ENCODE data around the gene SMIM31. TPM values are rescaled to one million over a fixed set of nuclear protein-coding genes. Genes with fewer than 3 reads are reported as not detected.

SMIM31 gene
- total RNA-seq, 2 donors from 2014 or later = not detected

DNA sequence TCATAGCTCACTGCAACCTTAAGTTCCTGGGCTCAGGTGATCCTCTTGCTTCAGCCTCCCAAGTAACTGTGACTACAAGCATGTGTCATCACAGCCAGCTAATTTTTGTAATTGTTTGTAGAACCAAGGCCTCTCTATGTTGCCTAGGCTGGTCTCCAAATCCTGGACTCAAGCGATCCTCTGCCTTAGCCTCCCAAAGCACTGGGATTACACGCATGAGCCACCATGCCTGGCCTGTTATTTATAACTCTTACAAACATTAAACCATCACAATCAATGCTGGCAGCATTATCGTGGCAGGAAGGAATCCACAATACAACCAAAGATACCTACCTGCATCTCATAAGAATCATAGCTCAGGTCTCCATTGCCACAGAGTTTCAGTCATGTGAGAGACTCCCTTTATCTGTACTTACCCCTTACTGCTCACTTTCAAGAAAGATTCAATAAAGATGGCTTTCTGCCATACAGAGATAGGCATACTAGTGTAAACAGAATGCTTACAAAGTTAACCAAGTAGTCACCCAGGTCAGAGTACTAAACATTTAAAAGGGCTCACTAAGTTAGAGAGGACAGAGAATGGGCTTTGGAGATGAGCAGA lies 48.5 kb downstream of the SMIM31 start:
- H3K36me3 Mint-ChIP-seq (ENCODE audit: insufficient read depth in 2 of 2) = no peaks in the 10 kb centered on the region
- ATAC-seq (replicated peaks in 1 of 2) (no peak), DNase-seq (no peak)
- no peak overlapping the region for H3K27ac Mint-ChIP-seq
- no peak overlapping the region for H3K4me3 Mint-ChIP-seq
- no peaks in the 10 kb centered on the region for H3K4me1 Mint-ChIP-seq (ENCODE audit: low read depth)
- H3K27me3 Mint-ChIP-seq (ENCODE audit: low read depth) = no peaks in the 10 kb centered on the region
- no peaks in the 10 kb centered on the region for H3K9me3 Mint-ChIP-seq

DNA sequence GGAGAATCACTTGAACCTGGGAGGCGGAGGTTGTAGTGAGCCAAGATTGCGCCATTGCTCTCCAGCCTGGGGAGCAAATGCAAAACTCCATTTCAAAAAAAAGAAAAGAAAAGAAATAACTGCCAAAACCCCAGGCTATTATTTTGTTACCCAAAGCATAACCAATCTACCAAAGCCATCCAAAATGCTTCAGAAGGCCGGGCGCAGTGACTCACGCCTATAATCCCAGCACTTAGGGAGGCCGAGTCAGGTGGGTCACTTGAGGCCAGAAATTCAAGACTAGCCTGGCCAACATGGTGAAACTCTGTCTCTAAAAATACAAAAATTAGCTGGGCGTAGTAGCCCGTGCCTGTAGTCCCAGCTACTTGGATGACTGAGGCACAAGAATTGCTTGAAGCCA lies 49.8 kb downstream of the SMIM31 start:
- Mint-ChIP-seq H3K4me3 (no peak overlapping the region), H3K27me3 (ENCODE audit: low read depth) (no peaks in the 10 kb centered on the region), H3K36me3 (ENCODE audit: insufficient read depth in 2 of 2) (no peaks in the 10 kb centered on the region), H3K27ac (no peak overlapping the region), H3K4me1 (ENCODE audit: low read depth) (no peaks in the 10 kb centered on the region), H3K9me3 (no peaks in the 10 kb centered on the region)
- DNase-seq (no peak), ATAC-seq (replicated peaks in 1 of 2) (no peak)

DNA sequence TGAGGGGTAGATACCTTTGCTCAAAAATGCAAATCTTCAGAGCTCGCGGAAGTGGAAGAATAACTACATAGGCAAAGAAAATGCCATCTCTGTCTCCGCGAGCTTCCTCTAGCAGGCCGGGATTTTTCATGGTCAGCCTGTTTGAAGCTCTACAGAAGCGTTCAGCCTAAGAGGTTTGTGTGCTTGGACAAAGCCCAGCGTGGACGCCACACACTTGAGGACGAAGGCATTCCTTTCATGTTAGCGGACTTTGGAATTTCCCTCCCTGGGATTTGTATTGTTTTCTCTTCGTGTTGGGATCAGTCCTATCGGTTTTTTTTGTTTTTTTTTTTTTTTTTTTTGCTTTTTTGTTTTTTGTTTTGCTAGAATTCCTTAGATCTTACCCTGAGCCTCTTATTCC lies 53.7 kb downstream of the SMIM31 start:
- no peak for DNase-seq
- Mint-ChIP-seq H3K4me3 (no peak overlapping the region), H3K36me3 (ENCODE audit: insufficient read depth in 2 of 2) (no peaks in the 10 kb centered on the region), H3K4me1 (ENCODE audit: low read depth) (no peaks in the 10 kb centered on the region), H3K27ac (no peak overlapping the region), H3K27me3 (ENCODE audit: low read depth) (no peaks in the 10 kb centered on the region), H3K9me3 (no peaks in the 10 kb centered on the region)
- ATAC-seq (replicated peaks in 1 of 2) = no peak

DNA sequence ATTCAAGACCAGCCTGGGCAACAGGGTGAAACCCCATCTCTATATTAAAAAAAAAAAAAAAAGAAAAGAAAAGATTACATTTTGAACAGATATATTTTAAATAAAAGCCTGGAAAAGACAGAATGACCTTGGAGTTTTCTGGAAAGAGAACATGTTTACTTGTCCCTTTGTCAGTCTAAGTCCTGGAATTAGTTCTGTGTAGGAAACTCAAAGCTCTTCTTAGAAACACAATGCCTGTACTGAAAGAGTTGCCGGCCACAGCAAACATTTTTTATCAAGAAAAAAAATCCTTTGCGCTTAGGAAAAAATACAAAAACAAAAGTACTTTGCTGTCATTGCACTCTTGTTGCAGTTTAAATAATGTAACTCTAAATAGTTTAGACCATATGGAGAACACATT lies 59.6 kb downstream of the SMIM31 start:
- Mint-ChIP-seq H3K9me3 (no peaks in the 10 kb centered on the region), H3K4me1 (ENCODE audit: low read depth) (no peaks in the 10 kb centered on the region), H3K27me3 (ENCODE audit: low read depth) (no peaks in the 10 kb centered on the region), H3K27ac (no peak overlapping the region), H3K36me3 (ENCODE audit: insufficient read depth in 2 of 2) (no peaks in the 10 kb centered on the region), H3K4me3 (no peak overlapping the region)
- DNase-seq (no peak), ATAC-seq (replicated peaks in 1 of 2) (no peak)

DNA sequence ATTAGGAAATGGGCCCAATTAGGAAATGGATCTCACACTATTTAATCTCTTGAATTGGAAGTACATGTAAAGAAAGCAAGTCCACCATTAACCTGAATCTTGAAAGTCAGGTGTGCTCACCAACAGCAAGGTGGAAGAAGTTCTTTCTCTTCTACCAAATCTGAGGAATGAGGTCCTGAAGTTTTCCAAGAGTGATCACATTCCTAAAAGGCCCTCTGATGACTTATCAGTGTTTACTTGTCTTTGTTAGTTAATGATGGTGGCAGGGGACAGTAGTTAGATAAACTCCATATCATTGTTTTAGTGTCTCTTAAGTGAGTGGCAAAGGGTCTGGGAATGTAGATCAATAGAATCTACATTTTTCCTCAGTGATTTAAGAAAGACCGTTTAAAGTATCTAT lies 61.8 kb downstream of the SMIM31 start:
- Mint-ChIP-seq H3K9me3 (no peaks in the 10 kb centered on the region), H3K4me3 (no peak overlapping the region), H3K27me3 (ENCODE audit: low read depth) (peaks cover 7% of the 10 kb centered on the region), H3K27ac (no peak overlapping the region), H3K4me1 (ENCODE audit: low read depth) (no peaks in the 10 kb centered on the region), H3K36me3 (ENCODE audit: insufficient read depth in 2 of 2) (no peaks in the 10 kb centered on the region)
- DNase-seq = no peak
- ATAC-seq (replicated peaks in 1 of 2) = no peak

DNA sequence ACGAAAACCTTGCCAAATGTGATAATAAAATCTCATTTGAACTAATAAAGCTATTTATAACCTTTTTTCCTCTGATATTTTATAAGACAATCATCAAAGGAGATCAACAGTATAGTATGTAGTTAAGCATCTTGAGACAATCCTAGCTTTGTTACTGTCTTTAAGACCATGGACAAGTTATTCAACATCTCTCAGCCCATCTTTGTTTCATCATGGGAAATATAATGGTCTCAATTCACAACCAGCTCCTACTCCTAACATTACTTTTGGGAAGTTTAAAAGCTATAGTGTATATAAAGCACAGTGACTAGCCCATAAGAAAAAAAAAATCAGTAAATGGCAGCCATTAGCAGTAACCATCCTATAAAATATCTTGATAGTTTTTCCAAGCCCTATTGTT lies 65.4 kb downstream of the SMIM31 start:
- DNase-seq = no peak
- H3K27me3 Mint-ChIP-seq (ENCODE audit: low read depth) = peaks cover 16% of the 10 kb centered on the region
- H3K27ac Mint-ChIP-seq = no peak overlapping the region
- ATAC-seq (replicated peaks in 1 of 2) = no peak
- no peaks in the 10 kb centered on the region for H3K36me3 Mint-ChIP-seq (ENCODE audit: insufficient read depth in 2 of 2)
- no peak overlapping the region for H3K4me3 Mint-ChIP-seq
- H3K9me3 Mint-ChIP-seq = no peaks in the 10 kb centered on the region
- H3K4me1 Mint-ChIP-seq (ENCODE audit: low read depth) = no peaks in the 10 kb centered on the region

DNA sequence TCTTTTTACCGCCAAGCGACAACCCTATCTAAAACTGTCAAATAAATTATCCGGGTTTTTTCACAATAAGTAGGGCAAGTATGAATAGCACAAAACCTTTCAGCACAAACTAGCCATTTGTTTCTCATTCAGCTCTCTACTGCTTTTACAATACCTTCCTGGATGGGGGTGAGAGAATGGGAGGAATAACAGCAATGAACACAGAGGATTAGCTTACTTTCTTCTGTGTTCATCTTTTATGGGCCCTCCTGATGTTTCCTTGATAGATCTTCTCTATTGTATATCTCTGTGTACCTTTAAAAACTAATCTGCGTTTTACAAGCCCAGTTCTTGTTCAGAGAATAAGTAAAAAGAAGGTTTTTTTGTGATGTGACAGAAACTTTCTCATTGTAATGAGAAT lies 67.8 kb downstream of the SMIM31 start:
- Mint-ChIP-seq H3K27me3 (ENCODE audit: low read depth) (peaks cover 16% of the 10 kb centered on the region), H3K4me3 (no peak overlapping the region), H3K9me3 (no peaks in the 10 kb centered on the region), H3K36me3 (ENCODE audit: insufficient read depth in 2 of 2) (no peaks in the 10 kb centered on the region), H3K4me1 (ENCODE audit: low read depth) (peaks cover 4% of the 10 kb centered on the region), H3K27ac (no peak overlapping the region)
- no peak for DNase-seq
- ATAC-seq (replicated peaks in 1 of 2) = no peak

DNA sequence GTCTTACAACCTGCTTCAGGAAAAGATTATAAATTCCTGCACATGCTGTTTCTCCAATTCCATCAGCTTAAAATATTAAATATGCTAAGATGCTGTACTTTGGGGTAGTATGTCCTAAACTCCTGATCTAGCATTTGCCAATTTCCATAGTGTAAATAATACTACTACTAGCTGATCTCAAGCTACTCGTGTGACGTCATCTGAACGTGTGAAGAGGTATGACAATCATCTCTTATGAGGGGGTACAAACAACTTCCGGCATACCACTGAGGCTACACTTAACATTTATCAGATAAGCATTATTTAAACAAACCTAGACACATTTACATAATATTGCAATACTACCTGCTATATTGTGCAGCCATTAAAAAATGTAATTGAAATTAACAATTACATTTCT lies 70.7 kb downstream of the SMIM31 start:
- DNase-seq (no peak), ATAC-seq (replicated peaks in 1 of 2) (no peak)
- Mint-ChIP-seq H3K4me1 (ENCODE audit: low read depth) (peaks cover 4% of the 10 kb centered on the region), H3K27me3 (ENCODE audit: low read depth) (peaks cover 16% of the 10 kb centered on the region), H3K9me3 (no peaks in the 10 kb centered on the region), H3K27ac (no peak overlapping the region), H3K36me3 (ENCODE audit: insufficient read depth in 2 of 2) (no peaks in the 10 kb centered on the region), H3K4me3 (no peak overlapping the region)

DNA sequence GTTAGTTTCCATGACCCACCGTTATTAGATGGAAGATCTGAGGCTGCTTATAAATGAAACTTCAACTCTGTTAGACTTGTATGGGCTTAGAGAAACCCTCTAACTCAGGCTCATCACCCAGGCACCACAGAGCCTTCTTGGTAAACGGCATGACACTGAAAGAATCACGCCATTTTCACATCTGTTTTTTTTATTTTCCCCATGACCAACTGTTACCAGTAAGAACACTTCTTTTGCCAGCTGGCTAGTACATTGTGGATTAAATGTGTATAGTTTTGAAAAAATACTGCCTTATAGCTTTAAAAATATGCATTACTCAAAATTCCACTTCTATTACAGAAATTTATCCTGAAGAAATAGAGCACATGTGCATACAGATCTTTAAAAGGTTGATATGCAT lies 75.0 kb downstream of the SMIM31 start:
- no peaks in the 10 kb centered on the region for H3K27me3 Mint-ChIP-seq (ENCODE audit: low read depth)
- no peak for DNase-seq
- no peak for ATAC-seq (replicated peaks in 1 of 2)
- H3K4me1 Mint-ChIP-seq (ENCODE audit: low read depth) = peaks cover 4% of the 10 kb centered on the region
- H3K27ac Mint-ChIP-seq = no peak overlapping the region
- H3K4me3 Mint-ChIP-seq = no peak overlapping the region
- no peaks in the 10 kb centered on the region for H3K36me3 Mint-ChIP-seq (ENCODE audit: insufficient read depth in 2 of 2)
- H3K9me3 Mint-ChIP-seq = no peaks in the 10 kb centered on the region

DNA sequence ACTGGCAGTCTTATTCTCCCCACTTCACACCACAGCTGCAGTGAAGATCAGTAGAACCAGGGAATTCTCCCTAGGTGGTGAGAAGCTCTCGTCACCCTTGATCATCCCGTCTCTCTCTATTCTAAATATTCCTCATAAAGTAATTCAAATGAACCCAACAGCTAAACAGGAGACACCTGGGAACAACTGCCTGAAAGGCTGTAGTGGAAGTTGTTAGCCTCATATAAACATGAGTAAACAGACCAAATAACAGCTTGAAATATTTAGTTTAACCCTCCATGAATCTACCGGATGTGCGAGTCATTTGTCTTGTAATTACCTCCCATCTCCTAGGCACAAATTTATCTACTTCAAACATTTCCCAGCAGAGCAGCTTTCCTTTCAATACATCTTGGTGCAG lies 92.6 kb downstream of the SMIM31 start:
- Mint-ChIP-seq H3K9me3 (no peaks in the 10 kb centered on the region), H3K27ac (no peak overlapping the region), H3K36me3 (ENCODE audit: insufficient read depth in 2 of 2) (no peaks in the 10 kb centered on the region), H3K4me3 (no peak overlapping the region), H3K4me1 (ENCODE audit: low read depth) (no peaks in the 10 kb centered on the region), H3K27me3 (ENCODE audit: low read depth) (peaks cover 12% of the 10 kb centered on the region)
- no peak for DNase-seq
- ATAC-seq (replicated peaks in 1 of 2) = no peak

DNA sequence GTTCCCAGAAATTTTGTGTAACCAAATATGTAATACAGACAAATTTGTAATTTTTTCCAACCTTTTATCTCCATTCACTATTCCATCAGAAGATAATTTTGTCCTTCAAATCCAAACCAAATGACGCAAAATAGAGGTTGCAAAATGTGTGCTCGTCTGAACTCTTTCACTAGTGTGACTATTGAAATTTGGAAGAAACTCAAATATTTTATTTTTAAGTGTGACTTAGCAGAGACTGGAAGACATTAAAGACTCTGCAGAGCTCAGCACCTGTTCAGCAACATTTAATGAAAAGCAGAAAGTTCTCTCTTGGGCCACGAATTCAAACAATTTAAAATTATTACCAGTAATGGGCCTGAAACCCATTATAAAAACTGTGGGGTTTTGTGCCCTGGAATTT lies 93.1 kb downstream of the SMIM31 start:
- Mint-ChIP-seq H3K4me3 (no peak overlapping the region), H3K27me3 (ENCODE audit: low read depth) (peaks cover 12% of the 10 kb centered on the region), H3K27ac (no peak overlapping the region), H3K36me3 (ENCODE audit: insufficient read depth in 2 of 2) (no peaks in the 10 kb centered on the region), H3K9me3 (no peaks in the 10 kb centered on the region), H3K4me1 (ENCODE audit: low read depth) (no peaks in the 10 kb centered on the region)
- no peak for DNase-seq
- no peak for ATAC-seq (replicated peaks in 1 of 2)

DNA sequence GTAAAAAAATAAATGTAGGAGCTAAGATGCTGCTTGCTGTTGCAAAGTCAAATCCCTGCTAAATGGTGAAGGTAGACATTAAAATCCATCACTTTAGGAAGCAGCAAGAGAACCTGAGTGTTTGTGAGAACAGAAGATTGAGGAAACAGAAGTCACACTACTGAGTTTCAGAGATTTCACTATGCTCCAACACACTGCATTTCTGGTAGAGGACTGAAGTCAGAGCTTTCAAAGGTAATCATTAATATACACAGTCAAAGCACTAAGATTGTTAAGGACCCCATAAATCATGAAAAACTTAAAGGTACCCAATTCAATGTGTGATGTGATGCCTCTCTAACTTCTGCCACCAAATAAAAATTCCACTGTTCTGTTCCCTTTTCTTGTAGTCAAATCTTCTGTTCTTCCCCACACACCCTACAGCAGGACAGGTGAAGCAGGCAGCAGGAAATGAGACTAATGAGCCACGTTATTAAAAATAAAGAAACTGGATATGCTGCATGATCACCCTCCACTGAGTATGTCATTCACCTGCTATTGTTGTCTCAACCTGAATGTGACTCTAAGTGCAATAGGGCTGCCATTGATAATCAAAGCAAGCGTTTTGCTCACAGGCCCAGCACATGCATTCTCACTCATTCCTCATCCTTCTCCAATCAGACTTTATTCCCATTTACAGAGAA lies 94.2 kb downstream of the SMIM31 start:
- H3K9me3 Mint-ChIP-seq = peaks cover 0 to 2% of the 10 kb centered on the region in 2 donors
- no peak overlapping the region for H3K4me3 Mint-ChIP-seq
- no peaks in the 10 kb centered on the region for H3K36me3 Mint-ChIP-seq (ENCODE audit: insufficient read depth in 2 of 2)
- H3K27me3 Mint-ChIP-seq (ENCODE audit: low read depth) = peaks cover 12% of the 10 kb centered on the region
- H3K4me1 Mint-ChIP-seq (ENCODE audit: low read depth) = no peaks in the 10 kb centered on the region
- no peak for DNase-seq
- no peak overlapping the region for H3K27ac Mint-ChIP-seq
- no peak for ATAC-seq (replicated peaks in 1 of 2)

Data from activated T-cell treated with anti-CD3 and anti-CD28 coated beads, Interleukin-2, amount 50 U/mL, for 72 hours (primary cell).